CD8-positive, alpha-beta memory T cell (primary cell): ENCODE results near the gene ZNF641. TPM values are rescaled to one million over a fixed set of nuclear protein-coding genes. Genes with fewer than 3 reads are reported as not detected.

ENCODE experiments used
- CTCF ChIA-PET: fragments of 350-600 bp; sonication (Branson Sonifier 250); formaldehyde crosslinking; loops from one replicate; lab custom pipeline; 2021; ENCODE audit warnings: antibody characterized with exemption; lab: Charles Lee
- POLR2A ChIA-PET: fragments of 350-600 bp; sonication (Branson Sonifier 250); formaldehyde crosslinking; loops from one replicate; lab custom pipeline; 2021; ENCODE audit warnings: antibody characterized with exemption; lab: Charles Lee
- DNase-seq, 5 donors: peaks; one replicate each; pipeline versions ENCODE4 v3.0.0 to v3.0.0-alpha.2; 2020 to 2022; ENCODE audit warnings: mixed read lengths in 1 of 5
- H3K27ac ChIP-seq: one replicate; pipeline ENCODE4 v1.7.0; 2013; ENCODE audit warnings: low read depth, mild to moderate bottlenecking, low read length, moderate library complexity
- H3K27me3 ChIP-seq: 2 replicates; pipeline ENCODE4 v1.7.0; 2013; ENCODE audit warnings: low read length, mild to moderate bottlenecking; ENCODE audit not compliant: insufficient read depth, poor library complexity, severe bottlenecking
- H3K36me3 ChIP-seq: 2 replicates; pipeline ENCODE4 v1.7.0; 2013; ENCODE audit warnings: mild to moderate bottlenecking, low read length, moderate library complexity; ENCODE audit not compliant: insufficient read depth
- H3K4me1 ChIP-seq: 2 replicates; pipeline ENCODE4 v1.7.0; 2013; ENCODE audit warnings: mild to moderate bottlenecking, low read length, moderate library complexity; ENCODE audit not compliant: insufficient read depth
- H3K4me3 ChIP-seq: 2 replicates; pipeline ENCODE4 v1.7.0; 2013; ENCODE audit warnings: mild to moderate bottlenecking, low read length
- H3K9me3 ChIP-seq: 2 replicates; pipeline ENCODE4 v1.7.0; 2013; ENCODE audit warnings: mild to moderate bottlenecking, low read length
- H3K27ac Mint-ChIP-seq, 8 donors: one replicate each; pipeline ENCODE4 v1.8.0; 2020 to 2021; ENCODE audit warnings: mixed read lengths in 8 of 8, mild to moderate bottlenecking in 6 of 8, inconsistent platforms in 3 of 8, moderate library complexity in 3 of 8
- H3K27me3 Mint-ChIP-seq, 2 donors: one replicate each; pipeline ENCODE4 v1.8.0; 2020 to 2021; ENCODE audit warnings: mixed read lengths in 2 of 2, mild to moderate bottlenecking in 1 of 2, moderate library complexity in 1 of 2
- H3K36me3 Mint-ChIP-seq, 3 donors: one replicate each; pipeline ENCODE4 v1.8.0; 2020 to 2021; ENCODE audit warnings: mixed read lengths in 3 of 3, inconsistent platforms in 1 of 3, mild to moderate bottlenecking in 1 of 3
- H3K4me1 Mint-ChIP-seq, 3 donors: one replicate each; pipeline ENCODE4 v1.8.0; 2020 to 2021; ENCODE audit warnings: mixed read lengths in 3 of 3, inconsistent platforms in 1 of 3, mild to moderate bottlenecking in 1 of 3
- H3K4me3 Mint-ChIP-seq, 7 donors: one replicate each; pipeline ENCODE4 v1.8.0; 2020 to 2021; ENCODE audit warnings: mixed read lengths in 7 of 7, mild to moderate bottlenecking in 6 of 7, moderate library complexity in 4 of 7, inconsistent platforms in 2 of 7
- H3K9me3 Mint-ChIP-seq, 5 donors: one replicate each; pipeline ENCODE4 v1.8.0; 2020 to 2022; ENCODE audit warnings: mixed read lengths in 5 of 5, mild to moderate bottlenecking in 3 of 5, moderate library complexity in 2 of 5, inconsistent platforms in 1 of 5
- polyA plus RNA-seq: library from polyadenylated mRNA; unstranded; fragments of 300-500 nt; fragmentation: Illumina TruSeq; gene quantifications from one replicate; pipeline ENCODE4 v1.2.3, GENCODE V29; 2021
- total RNA-seq, 2 experiments: library from RNA; stranded (reverse); gene quantifications; one replicate each; pipeline ENCODE4 v1.2.3, GENCODE V29; 2021

The ZNF641 gene
- total and polyA plus RNA-seq, 3 experiments from 2014 or later, result 10.6 to 16.3 (median 13.4) TPM

GRCh38 chr12:48374164-48374563 is 23.4 kb upstream of the ZNF641 start:
- Histone ChIP-seq H3K4me3 (no peak overlapping the region), H3K36me3 (no peaks in the 10 kb centered on the region), H3K4me1 (no peaks in the 10 kb centered on the region), H3K27me3 (no peaks in the 10 kb centered on the region), H3K9me3 (no peaks in the 10 kb centered on the region), H3K27ac (no peak overlapping the region)
- Mint-ChIP-seq H3K27ac (no peak overlapping the region), H3K4me3 (no peak overlapping the region), H3K27me3 (peaks cover 2 to 5% of the 10 kb centered on the region in 2 donors), H3K36me3 (peaks cover 0 to 4% (median 0%) of the 10 kb centered on the region in 3 donors), H3K9me3 (peaks cover 0 to 2% (median 0%) of the 10 kb centered on the region in 5 donors), H3K4me1 (no peaks in the 10 kb centered on the region)
- POLR2A ChIA-PET, result no interaction called here
- DNase-seq, result no peak
- CTCF ChIA-PET, result no interaction called here

GRCh38 chr12:48366131-48366530 is 15.4 kb upstream of the ZNF641 start:
- Mint-ChIP-seq H3K9me3 (peaks cover 0 to 5% (median 0%) of the 10 kb centered on the region in 5 donors), H3K4me1 (no peaks in the 10 kb centered on the region), H3K4me3 (no peak overlapping the region), H3K27ac (no peak overlapping the region), H3K36me3 (peaks cover 0 to 12% (median 0%) of the 10 kb centered on the region in 3 donors), H3K27me3 (peaks cover 2 to 29% of the 10 kb centered on the region in 2 donors)
- no peaks in the 10 kb centered on the region for H3K4me1 ChIP-seq
- ChIA-PET CTCF (interaction anchor here (1.3 kb wide), 1 partner anchor 24 kb away, joined by 3 read pairs; no protein-coding TSS in a partner anchor), POLR2A (no interaction called here)
- no peak for DNase-seq
- no peak overlapping the region for H3K27ac ChIP-seq
- H3K4me3 ChIP-seq, result no peak overlapping the region
- no peaks in the 10 kb centered on the region for H3K9me3 ChIP-seq
- peaks cover 6% of the 10 kb centered on the region for H3K27me3 ChIP-seq
- no peaks in the 10 kb centered on the region for H3K36me3 ChIP-seq

DNA sequence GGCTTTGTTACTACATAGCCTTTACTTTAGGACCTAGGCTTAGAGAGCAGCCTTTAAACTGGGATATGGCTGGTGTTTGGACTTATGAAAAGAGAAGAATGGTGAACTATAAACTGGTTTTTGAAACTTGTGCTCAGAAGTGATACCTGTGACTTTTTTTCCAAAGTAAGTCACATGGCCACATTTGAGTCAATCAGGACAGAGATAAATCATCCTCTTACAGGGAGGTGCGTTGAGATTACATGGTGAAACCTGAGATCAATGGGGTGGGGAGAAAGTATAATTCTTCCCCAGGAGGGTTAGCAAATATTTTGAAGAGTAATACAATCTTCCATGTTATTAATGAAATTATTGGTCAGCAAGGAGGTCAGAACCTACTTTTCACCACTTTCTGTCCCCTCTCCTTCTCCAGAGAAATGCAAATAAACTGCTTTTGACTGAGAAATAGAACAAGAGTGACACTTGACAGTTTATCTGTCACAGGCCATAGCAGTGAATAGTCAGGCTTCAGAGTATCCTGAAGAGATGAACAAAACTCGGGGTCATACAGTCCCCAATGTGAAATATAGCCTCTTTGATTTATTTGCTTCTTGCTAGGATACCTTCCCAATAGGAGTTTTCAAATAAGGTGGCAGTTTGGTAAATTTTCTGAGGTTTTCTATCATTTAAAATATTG is 11.1 kb upstream of the ZNF641 start:
- H3K27me3 ChIP-seq, result no peaks in the 10 kb centered on the region
- CTCF ChIA-PET, result no interaction called here
- no peaks in the 10 kb centered on the region for H3K36me3 ChIP-seq
- H3K27ac ChIP-seq, result no peak overlapping the region
- H3K36me3 Mint-ChIP-seq, result no peaks in the 10 kb centered on the region
- no peaks in the 10 kb centered on the region for H3K9me3 Mint-ChIP-seq
- no peaks in the 10 kb centered on the region for H3K4me1 ChIP-seq
- no peak overlapping the region for H3K27ac Mint-ChIP-seq
- no peak for DNase-seq
- no peak overlapping the region for H3K4me3 Mint-ChIP-seq
- POLR2A ChIA-PET, result no interaction called here
- no peak overlapping the region for H3K4me3 ChIP-seq
- H3K27me3 Mint-ChIP-seq, result peaks cover 0 to 5% of the 10 kb centered on the region in 2 donors
- no peaks in the 10 kb centered on the region for H3K4me1 Mint-ChIP-seq
- H3K9me3 ChIP-seq, result no peaks in the 10 kb centered on the region

DNA sequence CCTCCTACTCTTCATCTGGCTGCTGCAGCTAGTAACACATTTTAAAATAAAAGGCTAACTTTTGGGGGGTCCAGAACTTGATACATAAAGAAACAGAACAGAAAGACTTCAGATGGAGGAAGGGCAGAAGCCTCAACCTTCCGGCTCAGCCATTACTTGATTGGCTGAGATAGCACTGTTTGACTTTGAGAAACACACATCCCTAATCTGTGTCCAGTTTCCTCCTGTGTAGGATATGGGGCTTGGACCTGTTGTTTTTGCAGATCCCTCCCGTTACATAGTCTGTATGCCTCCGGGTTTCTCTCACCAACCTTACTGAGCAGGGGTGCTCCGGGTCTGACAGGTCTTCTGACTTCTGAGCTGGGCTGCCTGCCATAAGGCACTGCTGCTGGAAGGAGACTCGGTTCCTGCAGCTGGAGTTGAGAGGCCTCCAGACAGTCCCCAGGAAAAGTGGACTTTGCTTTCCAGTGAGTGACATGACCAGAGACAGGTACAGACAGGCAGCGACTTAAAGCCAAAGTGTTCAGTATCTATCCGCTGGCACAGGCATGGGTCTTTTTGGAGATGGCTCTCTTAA is 8.3 kb upstream of the ZNF641 start:
- no peak overlapping the region for H3K27ac ChIP-seq
- no peaks in the 10 kb centered on the region for H3K4me1 Mint-ChIP-seq
- no peaks in the 10 kb centered on the region for H3K4me1 ChIP-seq
- H3K4me3 ChIP-seq, result no peak overlapping the region
- H3K27ac Mint-ChIP-seq, result no peak overlapping the region
- H3K36me3 Mint-ChIP-seq, result no peaks in the 10 kb centered on the region
- POLR2A ChIA-PET, result no interaction called here
- H3K9me3 ChIP-seq, result no peaks in the 10 kb centered on the region
- no peaks in the 10 kb centered on the region for H3K36me3 ChIP-seq
- H3K27me3 ChIP-seq, result no peaks in the 10 kb centered on the region
- DNase-seq, result no peak
- CTCF ChIA-PET, result no interaction called here
- no peaks in the 10 kb centered on the region for H3K27me3 Mint-ChIP-seq
- H3K9me3 Mint-ChIP-seq, result no peaks in the 10 kb centered on the region
- peak overlapping the region in 1 of 7 donors; percentile 23 for H3K4me3 Mint-ChIP-seq

DNA sequence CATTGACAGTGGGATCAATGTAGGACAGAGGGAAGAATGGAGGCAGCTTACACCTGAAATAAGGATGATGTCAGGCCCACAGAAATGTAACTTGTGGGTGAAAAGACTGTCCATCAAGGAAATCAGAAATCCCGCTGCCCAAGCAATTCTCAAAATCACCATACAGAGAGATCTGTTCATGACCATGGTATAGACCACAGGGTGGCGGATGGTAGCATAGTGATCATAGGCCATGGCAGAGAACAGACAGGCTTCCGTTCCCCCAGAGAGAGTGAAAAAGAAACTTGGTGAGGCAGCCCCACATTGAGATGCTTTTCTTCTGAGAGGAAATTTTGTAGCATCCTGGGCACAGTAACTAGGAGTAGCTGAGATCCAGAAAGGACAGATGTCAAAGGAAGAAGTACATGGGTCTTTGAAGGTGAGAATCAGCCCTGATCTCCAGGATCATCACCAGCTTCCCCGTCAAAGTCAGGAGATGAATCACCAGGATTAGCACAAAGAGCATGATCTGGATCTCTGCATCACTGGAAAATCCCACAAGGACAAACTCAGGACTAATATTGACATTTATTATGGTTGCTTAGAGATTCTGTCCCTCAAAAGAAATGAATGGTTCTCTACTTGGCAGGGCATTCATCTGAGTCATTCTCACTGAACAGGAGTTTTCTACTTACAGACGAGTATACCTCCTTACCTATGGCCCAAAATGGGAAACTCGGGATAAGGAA is 5.5 kb upstream of the ZNF641 start:
- Histone ChIP-seq H3K4me1 (peaks cover 2% of the 10 kb centered on the region), H3K36me3 (no peaks in the 10 kb centered on the region), H3K9me3 (no peaks in the 10 kb centered on the region), H3K27me3 (no peaks in the 10 kb centered on the region), H3K4me3 (no peak overlapping the region), H3K27ac (no peak overlapping the region)
- Mint-ChIP-seq H3K27me3 (no peaks in the 10 kb centered on the region), H3K4me3 (no peak overlapping the region), H3K27ac (no peak overlapping the region), H3K4me1 (peaks cover 0 to 8% (median 4%) of the 10 kb centered on the region in 3 donors), H3K9me3 (no peaks in the 10 kb centered on the region), H3K36me3 (peaks cover 0 to 2% (median 0%) of the 10 kb centered on the region in 3 donors)
- CTCF ChIA-PET, result no interaction called here
- POLR2A ChIA-PET, result no interaction called here
- no peak for DNase-seq

- H3K4me1 Mint-ChIP-seq, result peaks cover 23 to 36% (median 30%) of the 10 kb centered on the region in 3 donors
- H3K9me3 ChIP-seq, result no peaks in the 10 kb centered on the region
- peaks cover 0 to 4% of the 10 kb centered on the region in 2 donors for H3K27me3 Mint-ChIP-seq
- peaks cover 0 to 21% (median 5%) of the 10 kb centered on the region in 3 donors for H3K36me3 Mint-ChIP-seq
- no peak for DNase-seq
- peaks cover 8% of the 10 kb centered on the region for H3K36me3 ChIP-seq
- peak overlapping the region; percentile 12 for H3K27ac ChIP-seq
- peak overlapping the region in 5 of 7 donors; percentile 5 to 32 (median 25) for H3K4me3 Mint-ChIP-seq
- H3K27me3 ChIP-seq, result no peaks in the 10 kb centered on the region
- H3K4me1 ChIP-seq, result peaks cover 27% of the 10 kb centered on the region
- peak overlapping the region in 4 of 8 donors; percentile 90 to 93 (median 92) for H3K27ac Mint-ChIP-seq
- ChIA-PET CTCF (no interaction called here), POLR2A (no interaction called here)
- H3K4me3 ChIP-seq, result no peak overlapping the region
- no peaks in the 10 kb centered on the region for H3K9me3 Mint-ChIP-seq
Measured at GRCh38 chr12:48352157-48352760, 1.5 kb upstream of the ZNF641 start.

DNA sequence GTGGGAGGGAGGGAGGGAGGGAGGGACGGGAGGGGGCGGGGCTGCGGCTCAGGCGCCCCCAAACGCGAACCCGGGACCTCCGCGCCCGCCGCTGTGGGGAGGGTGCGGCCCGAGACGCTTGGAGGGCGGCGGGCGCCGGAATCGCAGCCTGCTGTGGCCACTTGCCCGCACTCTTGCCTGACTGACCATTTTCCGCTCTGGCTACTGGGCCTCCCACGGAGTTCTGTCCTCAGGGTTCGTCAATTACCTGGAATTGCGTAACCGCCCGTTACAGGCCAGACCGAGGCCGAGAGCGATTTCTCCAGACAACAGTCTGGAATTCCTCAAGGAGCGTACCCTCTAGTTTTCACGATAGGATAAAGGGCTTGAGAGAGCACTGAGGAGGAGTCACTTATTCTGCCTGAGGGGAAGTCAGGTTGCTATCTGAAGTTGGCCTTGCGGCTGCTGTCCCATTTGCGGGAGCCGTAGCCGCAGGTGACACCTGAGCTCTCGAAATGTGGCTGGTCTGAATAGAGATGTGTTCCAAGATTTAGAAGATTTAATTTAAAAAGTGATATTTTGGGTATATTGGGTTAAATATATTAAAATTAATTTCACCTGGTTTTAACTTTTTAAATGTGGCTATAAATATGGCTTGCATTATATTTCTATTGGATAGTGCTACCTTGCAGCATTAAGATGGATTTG is 446 bp upstream of the ZNF641 start:
- peak overlapping the region; percentile 62 for H3K27ac ChIP-seq
- Mint-ChIP-seq H3K9me3 (no peaks in the 10 kb centered on the region), H3K27me3 (peaks cover 0 to 4% of the 10 kb centered on the region in 2 donors), H3K27ac (peak overlapping the region; percentile 82 to 97 (median 90)), H3K4me1 (peaks cover 28 to 44% (median 34%) of the 10 kb centered on the region in 3 donors), H3K4me3 (peak overlapping the region; percentile 83 to 93 (median 90)), H3K36me3 (peaks cover 7 to 32% (median 11%) of the 10 kb centered on the region in 3 donors)
- ChIA-PET CTCF (interaction anchor here (2.5 kb wide), 1 partner anchor 154 kb away, joined by 10 read pairs; no protein-coding TSS in a partner anchor), POLR2A (no interaction called here)
- no peaks in the 10 kb centered on the region for H3K27me3 ChIP-seq
- peaks cover 19% of the 10 kb centered on the region for H3K36me3 ChIP-seq
- peak overlapping the region; percentile 68 for H3K4me3 ChIP-seq
- peaks cover 27% of the 10 kb centered on the region for H3K4me1 ChIP-seq
- H3K9me3 ChIP-seq, result no peaks in the 10 kb centered on the region
- no peak for DNase-seq
